ENCODE results near the gene NRARP. TPM values are rescaled to one million over a fixed set of nuclear protein-coding genes. Genes with fewer than 3 reads are reported as not detected.

Gene NRARP
- total RNA-seq, 3 donors from 2014 or later = 2.1 to 6.9 (median 3.5) TPM

DNA sequence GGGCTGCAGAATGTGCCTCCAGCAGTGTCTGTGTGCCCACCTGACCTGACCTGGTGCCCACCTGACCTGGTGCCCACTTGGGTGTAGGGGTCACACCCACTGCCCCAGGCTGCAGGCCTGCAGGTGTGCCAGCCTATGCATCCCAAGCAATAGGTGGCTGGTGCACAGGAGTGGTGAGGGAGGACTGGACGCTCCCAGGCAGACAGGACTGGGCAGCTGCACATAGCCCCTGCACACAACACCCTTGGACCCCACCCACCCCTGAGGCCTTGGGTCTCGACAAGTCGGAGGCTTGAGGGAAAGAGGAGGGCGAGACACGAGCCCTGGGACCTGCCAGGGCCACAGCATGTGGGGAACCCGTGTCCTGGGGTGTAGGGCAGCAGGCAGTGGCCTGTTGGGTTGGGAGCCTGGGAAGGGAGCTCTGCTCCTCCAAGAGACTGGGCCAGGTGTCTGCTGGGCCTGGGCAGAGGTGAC is 10.8 kb upstream of the NRARP start:
- peak in 1 of 2 donors; percentile 48 for DNase-seq (ENCODE audit: low spot score in 2 of 2)
- no peaks in the 10 kb centered on the region for H3K9me3 ChIP-seq
- TF ChIP-seq POLR2A (IDR thresholded peaks at IDR 0.05) = no peak
- TF ChIP-seq POLR2AphosphoS5 (IDR thresholded peaks at IDR 0.05) = no peak
- TF ChIP-seq, protein P1, sequence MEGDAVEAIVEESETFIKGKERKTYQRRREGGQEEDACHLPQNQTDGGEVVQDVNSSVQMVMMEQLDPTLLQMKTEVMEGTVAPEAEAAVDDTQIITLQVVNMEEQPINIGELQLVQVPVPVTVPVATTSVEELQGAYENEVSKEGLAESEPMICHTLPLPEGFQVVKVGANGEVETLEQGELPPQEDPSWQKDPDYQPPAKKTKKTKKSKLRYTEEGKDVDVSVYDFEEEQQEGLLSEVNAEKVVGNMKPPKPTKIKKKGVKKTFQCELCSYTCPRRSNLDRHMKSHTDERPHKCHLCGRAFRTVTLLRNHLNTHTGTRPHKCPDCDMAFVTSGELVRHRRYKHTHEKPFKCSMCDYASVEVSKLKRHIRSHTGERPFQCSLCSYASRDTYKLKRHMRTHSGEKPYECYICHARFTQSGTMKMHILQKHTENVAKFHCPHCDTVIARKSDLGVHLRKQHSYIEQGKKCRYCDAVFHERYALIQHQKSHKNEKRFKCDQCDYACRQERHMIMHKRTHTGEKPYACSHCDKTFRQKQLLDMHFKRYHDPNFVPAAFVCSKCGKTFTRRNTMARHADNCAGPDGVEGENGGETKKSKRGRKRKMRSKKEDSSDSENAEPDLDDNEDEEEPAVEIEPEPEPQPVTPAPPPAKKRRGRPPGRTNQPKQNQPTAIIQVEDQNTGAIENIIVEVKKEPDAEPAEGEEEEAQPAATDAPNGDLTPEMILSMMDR (IDR thresholded peaks at IDR 0.05) = no peak
- H3K4me1 ChIP-seq = peaks cover 0 to 7% of the 10 kb centered on the region in 2 donors
- no peaks in the 10 kb centered on the region for H3K27me3 ChIP-seq
- intact Hi-C loops (cut with DNase I; ENCODE audit: low total_unique reads) = no loop called here
- H3K4me3 ChIP-seq = no peak overlapping the region
- H3K27ac ChIP-seq = no peak overlapping the region
- H3K36me3 ChIP-seq = no peaks in the 10 kb centered on the region

DNA sequence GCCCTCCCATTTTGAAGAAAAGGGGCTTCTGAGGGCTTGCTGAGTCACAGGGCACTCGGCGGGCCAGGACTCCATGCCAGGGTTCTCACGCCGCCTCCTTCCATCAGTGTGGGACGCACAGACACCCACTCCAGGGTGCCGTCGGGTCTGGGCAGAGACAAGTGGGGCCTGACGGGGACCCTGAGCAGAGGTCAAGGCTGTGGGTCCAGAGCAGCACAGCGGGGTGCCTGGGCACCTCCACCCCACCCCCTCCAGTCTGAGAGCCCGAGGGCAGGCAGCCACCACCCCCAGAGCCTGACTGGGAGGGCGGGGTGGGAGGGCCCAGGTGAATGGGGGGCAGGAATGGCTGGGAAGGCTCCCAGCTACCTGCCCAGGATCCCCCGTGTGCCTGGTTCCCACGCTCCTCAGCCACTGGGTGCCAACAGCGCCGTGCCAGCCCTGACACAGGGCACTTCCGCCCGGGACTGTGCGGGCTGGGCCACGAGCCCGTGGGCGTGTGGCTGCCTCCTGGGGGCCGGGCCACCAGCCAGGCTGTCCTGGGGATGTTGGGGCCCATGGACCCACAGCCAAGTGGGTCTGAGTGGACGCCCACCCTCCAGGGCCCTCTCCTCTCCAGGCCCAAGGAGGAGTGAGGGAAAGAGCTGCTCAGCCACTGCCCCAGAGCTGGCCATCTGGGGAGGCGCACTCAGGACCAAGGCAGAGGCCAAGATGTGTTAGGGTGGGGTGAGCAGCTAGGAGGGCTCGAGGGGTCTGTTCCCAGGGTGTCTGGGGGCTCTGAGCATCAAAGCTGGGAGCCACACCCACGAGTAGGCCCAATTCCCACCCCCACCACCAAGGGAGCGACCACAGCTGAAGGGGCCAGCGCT is 10.1 kb upstream of the NRARP start:
- no peak overlapping the region for H3K4me3 ChIP-seq
- H3K4me1 ChIP-seq = peaks cover 2 to 11% of the 10 kb centered on the region in 2 donors
- H3K36me3 ChIP-seq = no peaks in the 10 kb centered on the region
- intact Hi-C loops (cut with DNase I; ENCODE audit: low total_unique reads) = no loop called here
- TF ChIP-seq POLR2A (IDR thresholded peaks at IDR 0.05) (no peak), POLR2AphosphoS5 (IDR thresholded peaks at IDR 0.05) (no peak)
- TF ChIP-seq, protein P1 (IDR thresholded peaks at IDR 0.05) = no peak
- H3K27me3 ChIP-seq = no peaks in the 10 kb centered on the region
- DNase-seq (ENCODE audit: low spot score in 2 of 2) = peak in 1 of 2 donors; percentile 51
- no peaks in the 10 kb centered on the region for H3K9me3 ChIP-seq
- peak overlapping the region; percentile 75 to 81 for H3K27ac ChIP-seq

DNA sequence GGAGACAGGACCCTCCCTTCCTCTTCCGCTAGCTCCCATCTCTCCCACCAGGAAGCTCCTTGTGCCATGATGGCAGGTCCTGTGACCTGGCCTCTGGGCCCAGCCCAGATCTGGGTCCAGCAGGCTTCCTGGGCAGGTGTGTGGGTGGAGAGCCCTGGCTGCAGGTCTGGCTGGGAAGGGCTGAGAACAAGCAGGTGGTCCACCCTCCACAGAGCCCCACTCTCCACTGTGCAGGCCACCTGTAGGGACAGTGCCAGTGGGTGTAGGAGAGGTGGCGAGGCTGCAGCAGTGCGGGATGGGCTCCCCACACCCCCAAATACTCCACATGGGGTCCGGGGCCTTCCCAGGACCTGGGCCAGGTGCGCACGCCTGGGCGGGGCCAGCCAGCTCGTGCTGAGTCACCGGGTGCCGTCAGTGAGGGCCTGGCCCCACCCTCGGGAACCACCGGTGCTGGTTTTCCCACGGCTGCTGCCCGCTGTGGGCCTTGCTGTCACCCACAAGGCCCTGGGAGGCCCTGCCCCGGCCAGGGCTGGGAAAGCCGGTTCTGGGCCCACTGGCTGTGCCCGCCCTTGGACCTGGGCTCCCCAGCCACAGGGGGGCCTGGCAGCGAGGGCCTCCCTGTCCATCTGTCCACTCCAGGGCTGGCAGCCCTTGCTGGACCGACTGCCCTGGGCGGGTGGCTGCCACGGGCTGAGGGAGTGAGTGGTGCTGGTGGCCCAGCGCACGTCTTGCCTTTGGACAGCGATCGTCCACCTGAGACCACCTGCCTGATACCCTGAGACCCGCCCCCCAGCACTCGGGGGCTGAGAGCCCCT is 9.3 kb upstream of the NRARP start:
- intact Hi-C loops (cut with DNase I; ENCODE audit: low total_unique reads) = no loop called here
- TF ChIP-seq POLR2AphosphoS5 (IDR thresholded peaks at IDR 0.05) (no peak), POLR2A (IDR thresholded peaks at IDR 0.05) (no peak)
- TF ChIP-seq, protein P1 (IDR thresholded peaks at IDR 0.05) = no peak
- H3K36me3 ChIP-seq = no peaks in the 10 kb centered on the region
- no peaks in the 10 kb centered on the region for H3K27me3 ChIP-seq
- peak; percentile 76 to 80 for DNase-seq (ENCODE audit: low spot score in 2 of 2)
- peaks cover 5 to 19% of the 10 kb centered on the region in 2 donors for H3K4me1 ChIP-seq
- no peak overlapping the region for H3K4me3 ChIP-seq
- H3K9me3 ChIP-seq = no peaks in the 10 kb centered on the region
- H3K27ac ChIP-seq = peak overlapping the region; percentile 75 to 81

DNA sequence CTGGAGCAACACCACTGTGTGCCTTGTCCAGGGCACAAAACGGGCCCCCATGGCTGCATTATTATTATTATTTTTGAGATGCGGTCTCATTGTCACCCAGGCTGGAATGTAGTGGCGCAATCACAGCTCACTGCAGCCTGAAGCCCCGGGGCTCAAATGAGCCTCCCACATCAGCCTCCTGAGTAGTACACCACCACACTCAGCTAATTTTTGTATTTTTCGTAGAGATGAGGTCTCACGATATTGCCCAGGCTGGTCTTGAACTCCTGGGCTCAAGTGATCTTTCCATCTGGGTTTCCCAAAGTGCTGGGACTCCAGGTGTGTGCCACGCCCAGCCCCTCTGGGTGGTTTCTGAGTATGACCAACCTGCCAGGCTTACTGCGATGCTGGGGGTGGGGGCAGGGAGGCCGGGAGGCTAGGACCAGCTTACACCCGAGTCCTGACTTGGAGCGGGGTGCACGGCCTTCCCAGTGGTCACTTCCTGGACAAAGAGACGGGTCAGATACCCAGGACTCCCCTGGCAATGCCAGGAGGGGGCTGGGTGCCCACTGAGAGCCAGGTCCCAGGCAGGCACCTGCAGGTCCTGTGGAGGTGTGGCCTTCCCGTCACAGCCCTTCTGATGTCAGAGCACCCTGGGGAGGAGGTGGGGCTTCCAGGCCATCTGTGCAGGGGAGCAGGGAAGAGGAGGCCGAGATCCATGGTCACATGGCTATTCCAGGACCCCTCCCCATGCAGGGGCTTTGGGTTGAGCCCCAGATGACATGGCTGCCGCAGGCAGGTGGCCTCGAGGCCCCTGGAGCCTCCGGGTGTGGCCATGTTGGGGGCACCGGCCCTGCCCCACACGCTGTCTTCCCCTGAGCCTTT is 8.3 kb upstream of the NRARP start:
- H3K9me3 ChIP-seq = no peaks in the 10 kb centered on the region
- H3K27ac ChIP-seq = peak overlapping the region; percentile 75 to 81
- intact Hi-C loops (cut with DNase I; ENCODE audit: low total_unique reads) = no loop called here
- peak in 1 of 2 donors; percentile 53 for DNase-seq (ENCODE audit: low spot score in 2 of 2)
- no peaks in the 10 kb centered on the region for H3K36me3 ChIP-seq
- no peak overlapping the region for H3K4me3 ChIP-seq
- peaks cover 5 to 29% of the 10 kb centered on the region in 2 donors for H3K4me1 ChIP-seq
- no peak for TF ChIP-seq POLR2AphosphoS5 (IDR thresholded peaks at IDR 0.05)
- no peak for TF ChIP-seq POLR2A (IDR thresholded peaks at IDR 0.05)
- TF ChIP-seq, protein P1 (IDR thresholded peaks at IDR 0.05) = no peak
- H3K27me3 ChIP-seq = no peaks in the 10 kb centered on the region
